G401 (cell line): Measurements from ENCODE around the gene GLT8D2. TPM values are rescaled to one million over a fixed set of nuclear protein-coding genes. Genes with fewer than 3 reads are reported as not detected.
"Not testable (repeated sequence)": the region's sequence is repeated elsewhere in the genome, so short reads cannot be mapped to it uniquely, and the experiment has no call there.

Source experiments
- DNase-seq: peaks from one replicate; pipeline ENCODE4 v3.0.0-alpha.2; 2015; ENCODE audit warnings: low spot score
- in situ Hi-C: cut with HindIII; loops from 2 replicates; pipeline ENCODE4 v1.10.0; 2016; ENCODE audit warnings: low sequenced_read_pairs, mixed read lengths
- total RNA-seq: library from RNA; depleted of rRNA; stranded (reverse); fragments of >200 nt; shearing (Covaris generic); gene quantifications from 2 replicates; pipeline ENCODE4 v1.2.3, GENCODE V29; 2014

Gene GLT8D2
- total RNA-seq, 1 experiment from 2014 or later = 19.2 TPM

DNA sequence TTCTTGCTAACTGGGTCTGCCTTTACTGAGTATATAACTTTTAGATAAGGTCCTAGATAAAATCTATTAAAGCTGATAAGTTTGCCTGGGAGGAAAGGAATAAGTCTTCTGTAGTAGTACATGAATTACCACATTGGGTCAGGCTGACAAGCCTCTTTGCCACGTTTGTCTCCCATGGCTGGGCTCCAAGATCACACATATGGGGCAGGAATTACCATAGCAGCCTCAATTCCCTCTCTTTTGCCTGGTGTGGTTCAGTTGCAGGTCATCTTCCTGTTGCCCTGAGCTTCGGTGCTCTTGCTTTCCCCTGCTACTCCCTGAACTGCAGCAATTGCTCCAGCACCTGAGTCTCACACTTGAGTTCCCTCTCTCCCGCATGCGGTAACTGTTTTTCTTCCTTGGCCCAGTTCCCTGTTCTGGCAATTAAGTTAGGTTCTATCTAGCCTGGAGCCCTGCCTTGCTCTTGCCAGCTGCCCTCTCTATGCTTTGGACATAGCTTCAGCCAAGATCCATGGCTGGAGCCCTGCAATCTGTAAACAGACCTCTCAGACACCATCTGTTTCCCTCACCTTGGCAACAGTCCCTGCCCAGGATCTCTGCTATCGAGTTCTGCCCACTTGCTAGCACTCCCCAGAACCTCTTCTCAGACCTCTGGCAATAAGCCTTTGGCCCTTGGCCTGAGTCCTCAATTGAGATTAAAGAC, 5.8 kb upstream of the GLT8D2 start:
- peak; percentile 99 for DNase-seq
- in situ Hi-C loops = no loop called here

- DNase-seq = no peak
- in situ Hi-C loops = no loop called here
Measured at GRCh38 chr12:104054681-104055346, 4.8 kb upstream of the GLT8D2 start.

DNA sequence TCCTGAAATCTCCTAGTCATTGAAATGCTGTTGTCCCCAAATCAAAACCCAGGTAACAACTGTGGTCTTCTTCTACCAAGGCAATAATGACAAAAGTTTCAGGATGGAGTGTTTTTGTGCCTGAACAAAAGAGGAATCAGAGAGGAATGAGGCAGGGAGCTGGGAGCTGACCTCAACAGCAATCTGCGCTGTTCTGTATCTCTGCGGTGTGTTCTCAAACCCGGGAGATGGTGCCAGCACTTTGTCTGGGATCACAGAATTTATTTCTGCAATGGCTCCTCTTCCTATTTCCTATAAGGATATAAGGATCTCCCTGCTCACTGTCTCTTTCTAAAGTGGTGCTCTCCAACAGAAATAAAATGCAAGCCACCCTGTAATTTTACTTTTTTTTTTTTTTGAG, 449 bp upstream of the GLT8D2 start:
- in situ Hi-C loops = no loop called here
- no peak for DNase-seq

- no peak for DNase-seq
- in situ Hi-C loops = no loop called here
Measured at GRCh38 chr12:104049278-104049902, 597 bp downstream of the GLT8D2 start.

GRCh38 chr12:104048811-104049210, 1.2 kb downstream of the GLT8D2 start:
- in situ Hi-C loops = no loop called here

DNA sequence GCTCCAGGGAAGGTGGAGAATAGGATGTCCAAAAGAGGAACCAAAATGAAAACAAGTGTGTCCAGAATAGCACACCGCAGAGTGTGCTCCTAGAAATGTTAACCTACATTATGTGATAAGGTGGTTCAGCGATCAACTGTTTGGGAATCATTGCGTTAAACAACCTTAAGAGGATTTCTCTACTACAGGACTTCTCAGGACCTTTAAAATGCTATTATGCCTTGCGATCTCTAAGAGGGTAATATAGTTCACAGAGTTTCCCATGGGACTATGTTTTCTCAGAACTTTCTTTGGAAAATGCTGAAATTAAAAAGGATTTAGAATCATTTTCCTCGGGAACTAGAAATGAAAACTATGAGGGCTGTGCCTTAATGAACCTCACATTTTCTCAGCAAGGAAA, 1.8 kb downstream of the GLT8D2 start:
- DNase-seq = no peak
- in situ Hi-C loops = no loop called here

More at GRCh38 chr12:104048811-104049210, 1.2 kb downstream of the GLT8D2 start:
- DNase-seq = no peak

GRCh38 chr12:104046306-104046705, 3.7 kb downstream of the GLT8D2 start:
- DNase-seq = no peak
- in situ Hi-C loops = no loop called here

DNA sequence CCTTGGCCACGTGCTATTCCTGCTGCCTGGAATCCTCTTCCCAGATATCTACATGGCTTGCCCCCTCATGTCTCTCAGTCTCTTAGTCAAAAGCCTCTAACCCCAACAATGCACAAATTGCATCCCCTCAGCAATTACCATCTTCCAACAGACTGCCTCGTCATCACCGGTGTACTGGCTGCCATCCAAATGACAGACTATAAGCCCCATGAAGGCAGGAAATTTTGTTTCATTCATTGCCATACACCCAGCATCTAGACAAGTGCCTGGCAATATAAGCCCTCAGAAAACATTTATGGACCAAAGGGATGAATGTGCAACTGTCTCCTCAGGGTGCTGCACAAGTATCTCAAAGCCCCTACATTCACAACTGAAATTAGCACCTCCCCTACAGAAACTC, 5.8 kb downstream of the GLT8D2 start:
- in situ Hi-C loops = no loop called here
- DNase-seq = no peak

- in situ Hi-C loops = no loop called here
- DNase-seq = no peak
Measured at GRCh38 chr12:104042580-104042979, 7.4 kb downstream of the GLT8D2 start.

DNA sequence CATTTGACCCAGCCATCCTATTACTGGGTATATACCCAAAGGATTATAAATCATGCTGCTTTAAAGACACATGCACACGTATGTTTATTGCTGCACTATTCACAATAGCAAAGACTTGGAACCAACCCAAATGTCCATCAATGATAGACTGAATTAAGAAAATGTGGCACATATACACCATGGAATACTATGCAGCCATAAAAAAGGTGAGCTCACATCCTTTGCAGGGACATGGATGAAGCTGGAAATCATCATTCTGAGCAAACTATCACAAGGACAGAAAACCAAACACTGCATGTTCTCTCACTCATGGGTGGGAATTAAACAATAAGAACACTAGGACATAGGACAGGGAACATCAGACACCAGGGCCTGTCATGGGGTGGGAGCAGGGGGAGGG, 10.2 kb downstream of the GLT8D2 start:
- DNase-seq, in situ Hi-C loops: not testable (repeated sequence)

DNA sequence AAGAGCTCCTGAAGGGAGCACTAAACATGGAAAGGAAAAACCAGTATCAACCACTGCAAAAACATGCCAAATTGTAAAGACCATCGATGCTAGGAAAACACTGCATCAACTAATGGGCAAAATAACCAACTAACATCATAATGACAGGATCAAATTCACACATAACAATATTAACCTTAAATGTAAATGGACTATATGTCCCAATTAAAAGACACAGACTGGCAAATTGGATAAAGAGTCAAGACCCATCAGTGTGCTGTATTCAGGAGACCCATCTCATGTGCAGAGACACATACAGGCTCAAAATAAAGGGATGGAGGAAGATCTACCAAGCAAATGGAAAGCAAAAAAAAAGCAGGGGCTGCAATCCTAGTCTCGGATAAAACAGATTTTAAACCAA, 13.8 kb downstream of the GLT8D2 start:
- DNase-seq, in situ Hi-C loops: not testable (repeated sequence)

GRCh38 chr12:104030596-104030995, 19.4 kb downstream of the GLT8D2 start:
- DNase-seq, in situ Hi-C loops: not testable (repeated sequence)

DNA sequence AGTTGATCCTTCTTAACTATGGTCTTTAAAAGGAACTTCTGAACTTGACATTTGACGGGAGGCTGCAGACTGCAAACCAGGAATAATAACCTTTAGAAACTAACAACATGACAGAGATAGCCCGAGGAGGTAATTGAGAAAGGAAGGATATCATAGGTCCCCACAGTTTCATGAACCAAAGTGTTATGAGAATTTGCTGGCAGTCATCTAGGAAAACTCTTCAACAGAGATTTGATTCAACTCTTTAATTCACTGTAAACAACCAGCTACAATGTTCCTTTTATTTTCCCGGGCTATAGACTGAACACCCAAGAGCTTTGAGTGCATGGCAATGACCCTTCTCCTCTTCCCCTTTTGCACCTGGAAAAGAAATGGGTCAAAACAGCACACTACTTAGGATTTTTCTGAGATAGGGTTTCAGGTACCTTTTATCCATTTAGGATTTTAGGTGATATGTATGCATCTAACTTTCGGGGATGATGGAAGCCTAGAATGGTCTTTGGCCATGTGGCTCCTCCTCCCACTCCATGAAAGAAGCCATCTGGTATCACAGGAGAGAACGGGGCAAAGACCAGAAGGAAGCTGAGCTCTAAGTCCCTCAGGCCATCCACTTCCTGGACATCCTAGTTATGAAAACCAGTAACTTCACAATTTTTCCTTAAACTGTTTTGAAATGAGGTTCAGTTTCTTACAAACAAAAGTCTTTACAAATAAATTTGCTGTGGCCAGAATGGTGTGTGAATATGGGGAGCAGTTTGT, 23.0 kb downstream of the GLT8D2 start:
- no peak for DNase-seq
- in situ Hi-C loops = no loop called here

- in situ Hi-C loops = no loop called here
- no peak for DNase-seq
Measured at GRCh38 chr12:104025771-104026170, 24.2 kb downstream of the GLT8D2 start.

- in situ Hi-C loops = no loop called here
- DNase-seq = no peak
Measured at GRCh38 chr12:104024348-104024747, 25.6 kb downstream of the GLT8D2 start.

DNA sequence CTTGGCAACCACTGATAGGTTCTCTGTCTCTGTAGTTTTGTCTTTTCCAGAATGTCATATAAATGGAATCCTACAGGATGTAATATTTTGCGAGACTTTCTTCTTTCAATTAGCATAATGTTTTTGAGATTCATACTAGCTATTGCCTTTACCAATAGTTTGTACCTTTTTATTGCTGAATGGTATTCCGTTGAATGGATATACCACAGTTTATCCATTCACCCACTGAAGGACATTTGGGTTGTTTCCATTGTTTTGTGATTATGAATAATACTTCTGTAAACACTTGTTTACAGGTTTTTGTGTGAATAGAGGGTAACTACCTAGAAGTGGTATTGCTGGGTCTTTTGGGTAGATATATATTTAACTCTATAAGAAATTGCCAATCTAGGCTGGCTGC, 26.3 kb downstream of the GLT8D2 start:
- no peak for DNase-seq
- in situ Hi-C loops = no loop called here

DNA sequence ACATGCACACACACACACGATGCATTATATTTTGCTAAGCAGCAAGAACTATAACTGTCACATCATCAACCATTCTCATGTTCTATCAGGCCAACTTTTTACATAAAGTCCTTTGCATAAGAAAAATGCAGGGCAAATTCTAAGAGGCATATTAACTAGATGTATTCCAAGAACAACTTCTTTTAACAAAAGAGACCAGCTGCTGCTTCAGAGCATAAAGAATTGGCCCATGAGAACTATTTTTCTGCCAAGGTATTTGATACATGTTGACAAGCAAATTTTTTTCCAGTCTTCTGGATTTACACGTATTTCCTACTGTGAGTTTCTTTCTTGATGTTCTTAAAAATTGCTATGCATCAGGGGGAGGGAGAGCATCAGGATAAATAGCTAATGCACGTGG, 27.2 kb downstream of the GLT8D2 start:
- in situ Hi-C loops = no loop called here
- DNase-seq = no peak

- in situ Hi-C loops, DNase-seq: not testable (repeated sequence)
Measured at GRCh38 chr12:104021862-104022261, 28.1 kb downstream of the GLT8D2 start.

- in situ Hi-C loops = no loop called here
- no peak for DNase-seq
Measured at GRCh38 chr12:104012331-104012730, 37.7 kb downstream of the GLT8D2 start.

DNA sequence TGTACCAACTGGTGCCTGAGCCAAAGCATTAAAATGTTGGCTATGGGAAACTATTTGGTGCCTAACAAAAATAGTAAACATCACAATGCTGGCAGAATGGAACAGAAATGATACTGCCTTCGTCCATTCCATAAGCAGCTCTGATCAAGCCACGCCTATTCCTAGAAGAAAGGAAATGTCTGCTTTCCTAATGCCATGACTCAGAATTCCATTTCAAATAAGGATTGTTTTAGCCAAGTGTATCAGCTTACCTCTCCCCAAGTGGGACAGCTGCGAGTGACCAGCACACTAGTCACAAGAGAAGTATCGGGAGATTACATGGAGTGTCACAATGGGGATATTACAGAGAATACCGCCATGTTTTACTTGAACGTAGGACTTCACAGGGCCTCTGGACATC, 38.7 kb downstream of the GLT8D2 start:
- DNase-seq = no peak
- in situ Hi-C loops = no loop called here
